ENCODE data around the gene ZFP42. TPM values are rescaled to one million over a fixed set of nuclear protein-coding genes. Genes with fewer than 3 reads are reported as not detected.
"Not testable (repeated sequence)": the region's sequence is repeated elsewhere in the genome, so short reads cannot be mapped to it uniquely, and the experiment has no call there.

The ZFP42 gene
- total RNA-seq, 1 donor from 2014 or later, result not detected

- Histone ChIP-seq H3K9me3 (no peaks in the 10 kb centered on the region), H3K27ac (no peak overlapping the region), H3K27me3 (no peaks in the 10 kb centered on the region), H3K36me3 (no peaks in the 10 kb centered on the region), H3K4me1 (no peaks in the 10 kb centered on the region), H3K4me3 (no peak overlapping the region)
- no peak for DNase-seq (ENCODE audit: extremely low spot score in 2 of 2)
- TF ChIP-seq POLR2AphosphoS5 (IDR thresholded peaks at IDR 0.05; ENCODE audit: insufficient read depth in 1 of 2, low read depth in 1 of 2) (no peak), POLR2A (IDR thresholded peaks at IDR 0.05) (no peak), CTCF (IDR thresholded peaks at IDR 0.05) (no peak)
- intact Hi-C loops (cut with DNase I), result no loop called here
These were observed 46.1 kb downstream of the ZFP42 start for GRCh38 chr4:188041721-188042120.

GRCh38 chr4:188042191-188042590 is 46.6 kb downstream of the ZFP42 start:
- Histone ChIP-seq H3K27me3 (no peaks in the 10 kb centered on the region), H3K9me3 (no peaks in the 10 kb centered on the region), H3K27ac (no peak overlapping the region), H3K4me1 (no peaks in the 10 kb centered on the region), H3K36me3 (no peaks in the 10 kb centered on the region), H3K4me3 (no peak overlapping the region)
- DNase-seq (ENCODE audit: extremely low spot score in 2 of 2), result no peak
- intact Hi-C loops (cut with DNase I), result no loop called here
- TF ChIP-seq POLR2AphosphoS5 (IDR thresholded peaks at IDR 0.05; ENCODE audit: insufficient read depth in 1 of 2, low read depth in 1 of 2) (no peak), POLR2A (IDR thresholded peaks at IDR 0.05) (no peak), CTCF (IDR thresholded peaks at IDR 0.05) (no peak)

- Histone ChIP-seq H3K27me3 (no peaks in the 10 kb centered on the region), H3K4me1 (no peaks in the 10 kb centered on the region), H3K9me3 (no peaks in the 10 kb centered on the region), H3K27ac (no peak overlapping the region), H3K4me3 (no peak overlapping the region), H3K36me3 (no peaks in the 10 kb centered on the region)
- intact Hi-C loops (cut with DNase I), result no loop called here
- DNase-seq (ENCODE audit: extremely low spot score in 2 of 2), result no peak
- TF ChIP-seq POLR2AphosphoS5 (IDR thresholded peaks at IDR 0.05; ENCODE audit: insufficient read depth in 1 of 2, low read depth in 1 of 2), result no peak
- TF ChIP-seq POLR2A (IDR thresholded peaks at IDR 0.05), result no peak
- no peak for TF ChIP-seq CTCF (IDR thresholded peaks at IDR 0.05)
These were observed 47.6 kb downstream of the ZFP42 start for GRCh38 chr4:188043154-188043553.

- intact Hi-C loops (cut with DNase I); H3K27me3 ChIP-seq; H3K4me3 ChIP-seq; H3K4me1 ChIP-seq; H3K36me3 ChIP-seq; H3K27ac ChIP-seq; DNase-seq (ENCODE audit: extremely low spot score in 2 of 2); H3K9me3 ChIP-seq: not testable (repeated sequence)
These were observed 49.9 kb downstream of the ZFP42 start for GRCh38 chr4:188045461-188045860.

- H3K27me3 ChIP-seq, result no peaks in the 10 kb centered on the region
- no peak overlapping the region for H3K27ac ChIP-seq
- DNase-seq (ENCODE audit: extremely low spot score in 2 of 2), result no peak
- TF ChIP-seq POLR2AphosphoS5 (IDR thresholded peaks at IDR 0.05; ENCODE audit: insufficient read depth in 1 of 2, low read depth in 1 of 2) (no peak), POLR2A (IDR thresholded peaks at IDR 0.05) (no peak), CTCF (IDR thresholded peaks at IDR 0.05) (no peak)
- H3K4me1 ChIP-seq, result no peaks in the 10 kb centered on the region
- intact Hi-C loops (cut with DNase I), result no loop called here
- H3K36me3 ChIP-seq, result no peaks in the 10 kb centered on the region
- no peak overlapping the region for H3K4me3 ChIP-seq
- H3K9me3 ChIP-seq, result no peaks in the 10 kb centered on the region
These were observed 51.1 kb downstream of the ZFP42 start for GRCh38 chr4:188046657-188047056.

GRCh38 chr4:188053302-188053701 is 57.7 kb downstream of the ZFP42 start:
- intact Hi-C loops (cut with DNase I), result no loop called here
- Histone ChIP-seq H3K27me3 (no peaks in the 10 kb centered on the region), H3K9me3 (no peaks in the 10 kb centered on the region), H3K27ac (no peak overlapping the region), H3K4me3 (no peak overlapping the region), H3K36me3 (no peaks in the 10 kb centered on the region), H3K4me1 (no peaks in the 10 kb centered on the region)
- no peak for TF ChIP-seq POLR2AphosphoS5 (IDR thresholded peaks at IDR 0.05; ENCODE audit: insufficient read depth in 1 of 2, low read depth in 1 of 2)
- no peak for TF ChIP-seq POLR2A (IDR thresholded peaks at IDR 0.05)
- TF ChIP-seq CTCF (IDR thresholded peaks at IDR 0.05), result no peak
- no peak for DNase-seq (ENCODE audit: extremely low spot score in 2 of 2)

All from vagina (tissue), 2 donors.